Motor neuron (in vitro differentiated cells): ENCODE results near the gene ALPI. TPM values are rescaled to one million over a fixed set of nuclear protein-coding genes. Genes with fewer than 3 reads are reported as not detected.

Experiments
- ATAC-seq, 8 experiments: fragments of 200-7000 bp; cut with Tn5 transposase; replicated peaks in 6 of 8; 2 replicates each; pipeline ENCODE4 v1.8.0; 2021; ENCODE audit warnings: mild to moderate bottlenecking in 8 of 8, moderate library complexity in 8 of 8
- H3K27ac ChIP-seq, 2 donors: fragments of 250-450 bp; sonication (Bioruptor Pico); 2 replicates each; pipeline ENCODE4 v1.9.0; 2021; ENCODE audit warnings: antibody characterized with exemption in 2 of 2, mild to moderate bottlenecking in 2 of 2, moderate library complexity in 1 of 2
- H3K4me1 ChIP-seq, 2 donors: fragments of 250-450 bp; sonication (Bioruptor Pico); replicated peaks in 1 of 2; 2 replicates each; pipeline ENCODE4 v1.6.1; 2021; ENCODE audit warnings: antibody characterized with exemption in 2 of 2, mild to moderate bottlenecking in 2 of 2, moderate library complexity in 1 of 2
- H3K4me3 ChIP-seq, 5 donors: fragments of 250-450 bp; sonication (Bioruptor Pico); 2 replicates each; pipeline ENCODE4 v1.9.0; 2021; ENCODE audit warnings: antibody characterized with exemption in 5 of 5, mild to moderate bottlenecking in 5 of 5, moderate library complexity in 4 of 5
- WGBS, 10 experiments: fragments of 450-650 bp; shearing (Covaris generic); methylation state at CpG; one replicate each; pipeline ENCODE4 v1.0.0; 2022; 5-methylcytosine and 5-hydroxymethylcytosine counted together
- in situ Hi-C, 9 experiments: fragments of 400-800 bp; cut with MboI; loops; one replicate each; pipeline ENCODE4 v1.15.0; 2021; ENCODE audit warnings: low sequenced_read_pairs in 9 of 9, low pct_unique_long_range_greater_than_20kb in 2 of 9; ENCODE audit not compliant: unreplicated experiment in 9 of 9
- total RNA-seq, 8 experiments: library from RNA; unstranded; fragments of 300-600 nt; gene quantifications; 2 replicates each; pipeline versions ENCODE4 v1.2.3 to v1.2.4, GENCODE V29; 2022

The ALPI gene
- total RNA-seq, 8 experiments from 2014 or later: 0.10 to 0.42 (median 0.18) TPM; not detected in 3

- Histone ChIP-seq H3K27ac (peak overlapping the region; percentile 87), H3K4me1 (peaks cover 72 to 80% of the 10 kb centered on the region in 2 donors), H3K4me3 (no peak overlapping the region)
- no peak for ATAC-seq
- WGBS, 10 experiments: 35 to 100% (median 80%) methylated on average over 1 to 2 of the region's 2 CpGs; no CpG with 5 or more reads in 5 of the 10 experiments
- in situ Hi-C loops: loop anchor here in 2 of 9 experiments (25.0 kb wide), 1 partner anchor 592 kb away; no protein-coding TSS in a partner anchor
Measured at GRCh38 chr2:232504438-232504837, 48.5 kb downstream of the ALPI start.

DNA sequence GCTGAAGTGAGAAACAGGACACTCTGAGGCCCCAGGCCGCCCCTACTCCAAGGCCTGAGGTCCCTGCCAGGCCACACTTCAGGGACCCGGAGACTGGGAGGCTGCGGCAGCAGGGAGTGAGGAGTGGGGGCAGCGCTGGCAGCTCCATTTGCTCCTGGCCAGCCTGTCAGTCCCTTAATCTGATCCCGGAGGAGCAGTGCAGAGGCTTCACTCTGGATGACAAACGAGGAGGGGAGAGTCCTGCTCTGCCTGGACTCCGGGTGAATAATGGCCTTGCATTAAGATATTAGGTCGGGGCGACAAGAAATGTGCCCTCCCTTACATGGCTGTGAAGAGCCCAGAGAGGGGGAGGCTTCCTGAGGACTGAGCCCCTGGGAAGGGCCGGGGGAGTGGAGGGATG, 49.9 kb downstream of the ALPI start:
- 0 to 17% (median 9%) methylated on average over 1 to 5 of the region's 10 CpGs; no CpG with 5 or more reads in 6 of the 10 experiments for WGBS, 10 experiments
- Histone ChIP-seq H3K27ac (peak overlapping the region; percentile 86 to 87), H3K4me3 (no peak overlapping the region), H3K4me1 (peaks cover 65 to 67% of the 10 kb centered on the region in 2 donors)
- ATAC-seq: peak in 5 of 8 experiments; percentile 68 to 72 (median 70)
- in situ Hi-C loops: loop anchor here in 2 of 9 experiments (25.0 kb wide), 1 partner anchor 594 kb away; no protein-coding TSS in a partner anchor

- no peak overlapping the region for H3K4me3 ChIP-seq
- WGBS, 10 experiments: 63 to 83% (median 80%) methylated on average over 1 to 2 of the region's 4 CpGs; no CpG with 5 or more reads in 7 of the 10 experiments
- peak overlapping the region; percentile 86 to 87 for H3K27ac ChIP-seq
- in situ Hi-C loops: loop anchor here in 2 of 9 experiments (25.0 kb wide), 1 partner anchor 594 kb away; no protein-coding TSS in a partner anchor
- H3K4me1 ChIP-seq: peaks cover 65 to 66% of the 10 kb centered on the region in 2 donors
- ATAC-seq: peak in 1 of 8 experiments; percentile 11
Measured at GRCh38 chr2:232506709-232507108, 50.8 kb downstream of the ALPI start.

DNA sequence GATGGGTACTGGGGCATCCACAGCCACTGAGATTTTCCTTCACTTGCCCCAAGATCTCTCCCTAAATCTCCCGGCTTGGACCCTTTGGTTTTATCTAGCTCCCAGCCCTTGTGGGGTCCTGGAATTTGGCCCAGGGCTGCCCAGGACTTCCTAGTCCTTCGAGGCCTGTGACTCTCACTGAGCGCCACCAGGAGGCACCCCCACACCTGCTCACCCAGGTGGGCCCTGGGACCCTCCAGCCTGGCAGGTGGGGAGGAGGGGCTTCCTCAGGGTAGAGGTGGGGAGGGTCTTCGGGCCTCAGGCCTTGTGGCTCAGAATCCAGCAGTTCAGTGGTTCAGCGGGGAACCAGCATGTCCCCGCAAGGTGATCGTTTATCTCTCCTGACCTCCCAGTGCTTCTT, 52.3 kb downstream of the ALPI start:
- no peak overlapping the region for H3K4me3 ChIP-seq
- H3K4me1 ChIP-seq: peaks cover 69 to 70% of the 10 kb centered on the region in 2 donors
- 82 to 83% methylated on average over 1 to 2 of the region's 7 CpGs; no CpG with 5 or more reads in 8 of the 10 experiments for WGBS, 10 experiments
- H3K27ac ChIP-seq: peak overlapping the region in 1 of 2 donors; percentile 17
- no peak for ATAC-seq
- in situ Hi-C loops: loop anchor here in 2 of 9 experiments (25.0 kb wide), 1 partner anchor 596 kb away; no protein-coding TSS in a partner anchor

Other genes starting within 250 kb of the ALPI start
- gene ALPP, start 77.4 kb upstream of the ALPI start, total RNA-seq: 1 to 10 TPM in 1 of 8 experiments, under 1 TPM in 5, not detected in 2; 0.05 to 1.6 (median 0.30) TPM
- gene ALPG, start 49.3 kb upstream of the ALPI start, total RNA-seq: under 1 TPM in 5 of 8 experiments, not detected in 3; 0.10 to 0.38 (median 0.21) TPM
- gene ECEL1, start 31.7 kb downstream of the ALPI start, total RNA-seq: 10 to 100 TPM in 5 of 8 experiments, under 1 TPM in 2, not detected in 1; 0.13 to 83.3 (median 30.6) TPM
- 1 to 10 TPM in 1 of 8 experiments, under 1 TPM in 5, not detected in 2; 0.08 to 1.9 (median 0.58) TPM for gene PRSS56, start 64.2 kb downstream of the ALPI start, total RNA-seq
- under 1 TPM in 7 of 8 experiments, not detected in 1; 0.05 to 0.62 (median 0.21) TPM for gene CHRND, start 70.0 kb downstream of the ALPI start, total RNA-seq
- 1 to 10 TPM in 3 of 8 experiments, under 1 TPM in 5; 0.38 to 2.4 (median 0.93) TPM for gene CHRNG, start 83.5 kb downstream of the ALPI start, total RNA-seq
- gene TIGD1, start 94.4 kb downstream of the ALPI start, total RNA-seq: 10 to 100 TPM in 6 of 8 experiments, 1 to 10 TPM in 2; 6.6 to 20.3 (median 11.5) TPM
- 10 to 100 TPM; 49.0 to 81.3 (median 73.7) TPM for gene EIF4E2, start 94.5 kb downstream of the ALPI start, total RNA-seq
- 10 to 100 TPM in 1 of 8 experiments, 1 to 10 TPM in 6, under 1 TPM in 1; 0.92 to 22.1 (median 3.4) TPM for gene EFHD1, start 177.5 kb downstream of the ALPI start, total RNA-seq
- 10 to 100 TPM; 43.9 to 74.2 (median 53.6) TPM for gene GIGYF2, start 241.2 kb downstream of the ALPI start, total RNA-seq